Suprapubic skin (tissue), 4 donors: ENCODE results near the gene SLC12A3. TPM values are rescaled to one million over a fixed set of nuclear protein-coding genes. Genes with fewer than 3 reads are reported as not detected.

Experiments used
- DNase-seq, 2 donors: peaks; one replicate each; pipeline ENCODE4 v3.0.0-alpha.2; 2019; ENCODE audit warnings: low spot score in 2 of 2
- H3K27ac ChIP-seq: fragments of 200-600 bp; sonication (generic); one replicate; pipeline ENCODE4 v1.5.1; 2019
- H3K27me3 ChIP-seq: fragments of 200-600 bp; sonication (generic); one replicate; pipeline ENCODE4 v1.5.1; 2019
- H3K36me3 ChIP-seq: fragments of 200-600 bp; sonication (generic); one replicate; pipeline ENCODE4 v1.5.1; 2019
- H3K4me1 ChIP-seq: fragments of 200-600 bp; sonication (generic); one replicate; pipeline ENCODE4 v1.5.1; 2019
- H3K4me3 ChIP-seq: fragments of 200-600 bp; sonication (generic); one replicate; pipeline ENCODE4 v1.5.1; 2019; ENCODE audit warnings: mild to moderate bottlenecking
- H3K9me3 ChIP-seq: fragments of 200-600 bp; sonication (generic); one replicate; pipeline ENCODE4 v1.5.1; 2019
- EP300 ChIP-seq: sonication (generic); formaldehyde crosslinking; IDR thresholded peaks from one replicate; pipeline ENCODE4 v1.6.1; 2017; ENCODE audit warnings: antibody characterized with exemption
- POLR2A ChIP-seq, 2 donors: fragments of 450-650 bp; IDR thresholded peaks; one replicate each; pipeline ENCODE4 v1.6.1; 2017; ENCODE audit warnings: antibody characterized with exemption in 2 of 2, mild to moderate bottlenecking in 2 of 2, moderate library complexity in 2 of 2
- POLR2AphosphoS5 ChIP-seq, 3 donors: sonication (generic); formaldehyde crosslinking; IDR thresholded peaks; one replicate each; pipeline ENCODE4 v1.6.1; 2017; ENCODE audit warnings: antibody characterized with exemption in 3 of 3
- WGBS: methylation state at CpG from one replicate; pipeline ENCODE4 v1.1.5; 2018; 5-methylcytosine and 5-hydroxymethylcytosine counted together
- total RNA-seq, 4 donors: library from RNA; depleted of rRNA; stranded (reverse); fragments of >200 nt; gene quantifications; one replicate each; pipeline ENCODE4 v1.1.0, GENCODE V29; 2016
- TF ChIP-seq, protein P1 (sequence below), 2 donors: fragments of 200-600 bp in 1 of 2; fragments of 450-650 bp in 1 of 2; sonication (generic) in 1 of 2; IDR thresholded peaks; one replicate each; pipeline ENCODE4 v1.5.1; 2016 to 2019; ENCODE audit warnings: antibody characterized with exemption in 2 of 2, mild to moderate bottlenecking in 1 of 2, moderate library complexity in 1 of 2

SLC12A3 gene
- total RNA-seq, 4 donors from 2014 or later, result 0.13 TPM; not detected in 3

DNA sequence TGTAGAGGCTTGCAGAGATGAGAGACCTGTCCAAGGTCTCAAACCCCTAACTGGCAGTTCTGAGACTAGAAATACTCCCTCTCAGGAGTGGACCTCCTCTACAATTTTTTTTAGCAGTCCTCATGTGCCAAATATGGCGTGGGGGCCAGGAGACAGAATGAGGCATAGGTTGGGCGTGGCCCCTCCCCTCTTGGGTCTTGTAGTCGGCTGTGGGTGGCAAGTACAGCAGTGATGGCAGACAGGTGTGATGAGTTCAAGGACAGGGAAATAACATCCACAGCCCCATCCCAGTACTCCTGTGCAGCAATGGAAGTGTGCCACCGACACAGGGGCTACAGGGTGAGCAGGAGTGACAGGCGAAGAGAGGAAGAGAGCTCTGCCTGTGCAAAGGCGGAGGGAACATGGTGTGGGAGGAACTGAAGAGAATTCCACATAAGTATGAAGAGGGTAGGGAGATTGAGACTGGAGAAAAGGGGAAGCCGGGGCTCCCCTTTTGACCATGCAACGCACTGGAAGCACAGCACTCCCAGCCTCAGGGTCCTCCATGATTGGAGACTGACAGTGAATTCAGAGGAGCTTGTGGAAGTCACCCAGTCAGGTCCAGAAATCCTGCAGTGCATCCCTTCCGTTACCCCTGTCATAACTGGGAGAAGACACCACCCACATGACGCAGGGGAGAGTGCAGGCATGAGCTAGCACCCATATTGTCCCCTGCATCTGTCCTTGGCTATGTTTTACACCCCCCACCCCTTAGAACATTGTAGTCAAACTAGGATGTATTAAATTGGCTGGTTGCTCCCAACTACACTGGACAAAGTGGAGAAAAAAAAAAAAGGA, 82.0 kb downstream of the SLC12A3 start:
- Histone ChIP-seq H3K27ac (no peak overlapping the region), H3K36me3 (peaks cover 42% of the 10 kb centered on the region), H3K4me3 (no peak overlapping the region), H3K27me3 (no peaks in the 10 kb centered on the region), H3K4me1 (peaks cover 23% of the 10 kb centered on the region), H3K9me3 (no peaks in the 10 kb centered on the region)
- no peak for DNase-seq
- 83% methylated on average over 10 of the region's 10 CpGs for WGBS
- TF ChIP-seq, protein P1, sequence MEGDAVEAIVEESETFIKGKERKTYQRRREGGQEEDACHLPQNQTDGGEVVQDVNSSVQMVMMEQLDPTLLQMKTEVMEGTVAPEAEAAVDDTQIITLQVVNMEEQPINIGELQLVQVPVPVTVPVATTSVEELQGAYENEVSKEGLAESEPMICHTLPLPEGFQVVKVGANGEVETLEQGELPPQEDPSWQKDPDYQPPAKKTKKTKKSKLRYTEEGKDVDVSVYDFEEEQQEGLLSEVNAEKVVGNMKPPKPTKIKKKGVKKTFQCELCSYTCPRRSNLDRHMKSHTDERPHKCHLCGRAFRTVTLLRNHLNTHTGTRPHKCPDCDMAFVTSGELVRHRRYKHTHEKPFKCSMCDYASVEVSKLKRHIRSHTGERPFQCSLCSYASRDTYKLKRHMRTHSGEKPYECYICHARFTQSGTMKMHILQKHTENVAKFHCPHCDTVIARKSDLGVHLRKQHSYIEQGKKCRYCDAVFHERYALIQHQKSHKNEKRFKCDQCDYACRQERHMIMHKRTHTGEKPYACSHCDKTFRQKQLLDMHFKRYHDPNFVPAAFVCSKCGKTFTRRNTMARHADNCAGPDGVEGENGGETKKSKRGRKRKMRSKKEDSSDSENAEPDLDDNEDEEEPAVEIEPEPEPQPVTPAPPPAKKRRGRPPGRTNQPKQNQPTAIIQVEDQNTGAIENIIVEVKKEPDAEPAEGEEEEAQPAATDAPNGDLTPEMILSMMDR (IDR thresholded peaks at IDR 0.05), result no peak
- TF ChIP-seq POLR2A (IDR thresholded peaks at IDR 0.05) (no peak), POLR2AphosphoS5 (IDR thresholded peaks at IDR 0.05) (no peak), EP300 (no peak)

DNA sequence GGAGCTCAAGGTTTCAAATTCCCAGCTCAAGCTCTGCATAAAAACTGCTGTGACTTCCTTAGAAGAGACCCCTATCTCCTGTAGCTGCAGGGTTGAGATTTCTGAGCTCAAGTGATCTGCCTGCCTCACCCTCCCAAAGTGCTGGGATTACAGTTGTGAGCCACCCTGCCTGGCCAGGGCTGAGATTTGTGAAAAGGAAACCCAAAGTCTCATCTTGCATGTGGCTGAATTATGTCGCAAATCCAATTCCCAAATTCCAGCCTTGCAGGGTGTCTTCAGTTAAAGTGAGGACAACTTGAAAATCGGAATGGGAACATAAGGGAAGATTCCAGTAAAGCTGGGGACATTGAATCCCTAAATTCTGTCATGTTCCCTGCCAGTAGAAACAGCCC, 82.6 kb downstream of the SLC12A3 start:
- TF ChIP-seq, protein P1 (IDR thresholded peaks at IDR 0.05), result no peak
- TF ChIP-seq POLR2A (IDR thresholded peaks at IDR 0.05) (no peak), POLR2AphosphoS5 (IDR thresholded peaks at IDR 0.05) (no peak), EP300 (no peak)
- no peak for DNase-seq
- Histone ChIP-seq H3K4me3 (no peak overlapping the region), H3K36me3 (peaks cover 36% of the 10 kb centered on the region), H3K27ac (no peak overlapping the region), H3K27me3 (no peaks in the 10 kb centered on the region), H3K4me1 (peaks cover 21% of the 10 kb centered on the region), H3K9me3 (no peaks in the 10 kb centered on the region)
- WGBS, result 80% methylated on average over 2 of the region's 2 CpGs

DNA sequence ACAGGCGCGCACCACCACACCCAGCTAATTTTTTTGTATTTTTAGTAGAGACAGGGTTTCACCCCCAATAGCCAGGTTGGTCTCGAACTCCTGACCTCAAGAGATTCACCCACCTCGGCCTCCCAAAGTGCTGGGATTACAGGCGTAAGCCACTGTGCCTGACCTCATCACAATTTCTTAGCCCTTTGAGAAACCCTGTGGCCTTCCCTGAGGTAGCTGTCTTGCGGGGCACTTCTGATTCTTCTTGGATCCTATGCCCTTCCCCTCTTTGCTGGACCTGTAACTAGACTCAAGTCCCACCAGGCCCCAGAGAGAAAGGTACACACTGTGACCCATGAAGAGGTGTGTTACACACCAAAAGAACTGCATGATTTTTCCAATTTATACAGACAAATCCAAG, 83.2 kb downstream of the SLC12A3 start:
- H3K4me1 ChIP-seq, result peaks cover 15% of the 10 kb centered on the region
- no peak for TF ChIP-seq POLR2A (IDR thresholded peaks at IDR 0.05)
- TF ChIP-seq EP300, result no peak
- TF ChIP-seq, protein P1 (IDR thresholded peaks at IDR 0.05), result no peak
- TF ChIP-seq POLR2AphosphoS5 (IDR thresholded peaks at IDR 0.05), result no peak
- peaks cover 30% of the 10 kb centered on the region for H3K36me3 ChIP-seq
- no peak overlapping the region for H3K4me3 ChIP-seq
- DNase-seq, result no peak
- WGBS, result 97% methylated on average over 6 of the region's 6 CpGs
- H3K9me3 ChIP-seq, result no peaks in the 10 kb centered on the region
- H3K27me3 ChIP-seq, result no peaks in the 10 kb centered on the region
- no peak overlapping the region for H3K27ac ChIP-seq

DNA sequence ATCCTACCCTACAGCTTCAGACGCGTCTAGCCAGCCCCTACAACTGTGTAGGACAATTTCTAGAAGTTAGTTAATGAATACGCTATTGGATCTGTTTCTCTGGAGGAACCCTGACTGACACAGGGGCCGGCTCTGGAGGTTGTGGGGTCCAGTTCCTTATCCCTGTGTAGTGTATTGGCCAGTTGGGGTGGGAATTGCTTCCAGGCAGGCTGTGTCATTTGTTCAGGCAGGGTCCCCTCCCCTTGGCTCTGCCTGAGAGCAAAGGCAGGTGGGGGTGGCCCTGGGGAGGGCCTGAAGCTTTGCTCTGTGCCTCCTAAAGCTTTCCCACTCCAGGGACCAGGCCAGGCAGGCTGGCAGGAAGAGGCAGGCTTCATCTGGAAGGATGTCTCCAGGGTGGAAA, 85.0 kb downstream of the SLC12A3 start:
- Histone ChIP-seq H3K36me3 (peaks cover 12% of the 10 kb centered on the region), H3K4me1 (peaks cover 4% of the 10 kb centered on the region), H3K4me3 (no peak overlapping the region), H3K9me3 (no peaks in the 10 kb centered on the region), H3K27me3 (no peaks in the 10 kb centered on the region), H3K27ac (no peak overlapping the region)
- 88% methylated on average over 4 of the region's 4 CpGs for WGBS
- TF ChIP-seq POLR2A (IDR thresholded peaks at IDR 0.05) (no peak), EP300 (no peak), POLR2AphosphoS5 (IDR thresholded peaks at IDR 0.05) (no peak)
- TF ChIP-seq, protein P1 (IDR thresholded peaks at IDR 0.05), result no peak
- DNase-seq, result peak in 1 of 2 donors; percentile 37

DNA sequence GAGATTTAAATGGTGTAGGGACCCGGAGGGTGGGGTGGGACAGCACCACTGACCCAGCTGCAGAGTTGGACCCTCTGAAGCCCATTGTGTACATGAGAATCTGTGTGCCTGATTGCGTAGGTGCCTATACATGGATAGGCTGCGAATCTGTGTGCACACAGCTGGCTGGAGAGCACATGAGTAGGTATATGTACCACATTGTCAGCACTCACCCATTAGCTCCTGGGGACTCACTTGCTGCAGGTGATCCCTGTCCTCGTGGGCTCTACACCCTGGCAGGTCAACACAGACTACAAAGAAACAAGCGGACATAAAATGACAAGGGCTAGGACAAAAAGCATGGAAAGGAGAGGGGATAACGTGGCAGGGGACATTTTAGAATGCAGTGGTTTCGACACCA, 85.4 kb downstream of the SLC12A3 start:
- TF ChIP-seq, protein P1 (IDR thresholded peaks at IDR 0.05), result no peak
- TF ChIP-seq EP300 (no peak), POLR2A (IDR thresholded peaks at IDR 0.05) (no peak), POLR2AphosphoS5 (IDR thresholded peaks at IDR 0.05) (no peak)
- peaks cover under 1% of the 10 kb centered on the region for H3K4me1 ChIP-seq
- no peaks in the 10 kb centered on the region for H3K9me3 ChIP-seq
- H3K4me3 ChIP-seq, result no peak overlapping the region
- peaks cover 8% of the 10 kb centered on the region for H3K36me3 ChIP-seq
- H3K27ac ChIP-seq, result no peak overlapping the region
- DNase-seq, result no peak
- H3K27me3 ChIP-seq, result no peaks in the 10 kb centered on the region
- 86% methylated on average over 7 of the region's 7 CpGs for WGBS
